ENCODE data around the gene PCDHGC3.

DNA sequence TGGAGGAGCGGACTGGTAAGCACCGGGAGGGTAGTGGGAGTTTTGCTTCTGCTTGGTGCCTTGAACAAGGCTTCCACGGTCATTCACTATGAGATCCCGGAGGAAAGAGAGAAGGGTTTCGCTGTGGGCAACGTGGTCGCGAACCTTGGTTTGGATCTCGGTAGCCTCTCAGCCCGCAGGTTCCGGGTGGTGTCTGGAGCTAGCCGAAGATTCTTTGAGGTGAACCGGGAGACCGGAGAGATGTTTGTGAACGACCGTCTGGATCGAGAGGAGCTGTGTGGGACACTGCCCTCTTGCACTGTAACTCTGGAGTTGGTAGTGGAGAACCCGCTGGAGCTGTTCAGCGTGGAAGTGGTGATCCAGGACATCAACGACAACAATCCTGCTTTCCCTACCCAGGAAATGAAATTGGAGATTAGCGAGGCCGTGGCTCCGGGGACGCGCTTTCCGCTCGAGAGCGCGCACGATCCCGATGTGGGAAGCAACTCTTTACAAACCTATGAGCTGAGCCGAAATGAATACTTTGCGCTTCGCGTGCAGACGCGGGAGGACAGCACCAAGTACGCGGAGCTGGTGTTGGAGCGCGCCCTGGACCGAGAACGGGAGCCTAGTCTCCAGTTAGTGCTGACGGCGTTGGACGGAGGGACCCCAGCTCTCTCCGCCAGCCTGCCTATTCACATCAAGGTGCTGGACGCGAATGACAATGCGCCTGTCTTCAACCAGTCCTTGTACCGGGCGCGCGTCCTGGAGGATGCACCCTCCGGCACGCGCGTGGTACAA is 556 bp downstream of the PCDHGC3 start:
- no peak for TF ChIP-seq EZH2 (IDR thresholded peaks at IDR 0.05; ENCODE audit: borderline replicate concordance, low read depth, low read length, severe bottlenecking)
- TF ChIP-seq, protein P1, sequence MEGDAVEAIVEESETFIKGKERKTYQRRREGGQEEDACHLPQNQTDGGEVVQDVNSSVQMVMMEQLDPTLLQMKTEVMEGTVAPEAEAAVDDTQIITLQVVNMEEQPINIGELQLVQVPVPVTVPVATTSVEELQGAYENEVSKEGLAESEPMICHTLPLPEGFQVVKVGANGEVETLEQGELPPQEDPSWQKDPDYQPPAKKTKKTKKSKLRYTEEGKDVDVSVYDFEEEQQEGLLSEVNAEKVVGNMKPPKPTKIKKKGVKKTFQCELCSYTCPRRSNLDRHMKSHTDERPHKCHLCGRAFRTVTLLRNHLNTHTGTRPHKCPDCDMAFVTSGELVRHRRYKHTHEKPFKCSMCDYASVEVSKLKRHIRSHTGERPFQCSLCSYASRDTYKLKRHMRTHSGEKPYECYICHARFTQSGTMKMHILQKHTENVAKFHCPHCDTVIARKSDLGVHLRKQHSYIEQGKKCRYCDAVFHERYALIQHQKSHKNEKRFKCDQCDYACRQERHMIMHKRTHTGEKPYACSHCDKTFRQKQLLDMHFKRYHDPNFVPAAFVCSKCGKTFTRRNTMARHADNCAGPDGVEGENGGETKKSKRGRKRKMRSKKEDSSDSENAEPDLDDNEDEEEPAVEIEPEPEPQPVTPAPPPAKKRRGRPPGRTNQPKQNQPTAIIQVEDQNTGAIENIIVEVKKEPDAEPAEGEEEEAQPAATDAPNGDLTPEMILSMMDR (IDR thresholded peaks at IDR 0.05; ENCODE audit: borderline replicate concordance, extremely low read depth, low read length, poor library complexity, severe bottlenecking): no peak

Measured in DND-41 (cell line).